Kidney epithelial cell (primary cell): ENCODE data around the gene ARPC4. TPM values are rescaled to one million over a fixed set of nuclear protein-coding genes. Genes with fewer than 3 reads are reported as not detected.
A peak's percentile ranks its signal among the peaks of the same experiment; 100 is the strongest.

Experiments used
- DNase-seq: peaks from one replicate; pipeline ENCODE4 v3.0.0-alpha.2; 2010; ENCODE audit warnings: low read depth
- H3K27me3 ChIP-seq: 2 replicates; pipeline ENCODE4 v1.6.0; 2011; ENCODE audit warnings: low read length; ENCODE audit not compliant: control insufficient read depth, insufficient read depth
- H3K36me3 ChIP-seq: 2 replicates; pipeline ENCODE4 v1.5.1; 2011; ENCODE audit warnings: low read length; ENCODE audit not compliant: control insufficient read depth, insufficient read depth
- H3K4me3 ChIP-seq: 2 replicates; pipeline ENCODE4 v1.5.1; 2011; ENCODE audit warnings: low read depth, mild to moderate bottlenecking, control low read depth, low read length
- CTCF ChIP-seq: IDR thresholded peaks from 2 replicates; pipeline ENCODE4 v1.5.1; 2011; ENCODE audit warnings: mild to moderate bottlenecking, moderate library complexity, low read length, control low read depth, inconsistent platforms; ENCODE audit not compliant: insufficient read depth, poor library complexity, severe bottlenecking
- total RNA-seq: library from RNA; depleted of rRNA; stranded (reverse); fragments of >200 nt; gene quantifications from 2 replicates; pipeline ENCODE4 v1.2.3, GENCODE V29; 2015

Gene ARPC4
- total RNA-seq, 1 donor from 2014 or later: 204 TPM

GRCh38 chr3:9780458-9780812, 12.4 kb upstream of the ARPC4 start:
- DNase-seq: no peak
- no peak overlapping the region for H3K4me3 ChIP-seq
- TF ChIP-seq CTCF: no peak
- H3K27me3 ChIP-seq: no peaks in the 10 kb centered on the region
- H3K36me3 ChIP-seq: peaks cover 4% of the 10 kb centered on the region

GRCh38 chr3:9780910-9781309, 12.0 kb upstream of the ARPC4 start:
- H3K4me3 ChIP-seq: no peak overlapping the region
- peaks cover 4% of the 10 kb centered on the region for H3K36me3 ChIP-seq
- no peak for DNase-seq

GRCh38 chr3:9781551-9781950, 11.3 kb upstream of the ARPC4 start:
- no peak for TF ChIP-seq CTCF
- no peak for DNase-seq
- H3K27me3 ChIP-seq: no peaks in the 10 kb centered on the region
- H3K36me3 ChIP-seq: peaks cover 4% of the 10 kb centered on the region
- H3K4me3 ChIP-seq: no peak overlapping the region

More at GRCh38 chr3:9780910-9781309, 12.0 kb upstream of the ARPC4 start:
- TF ChIP-seq CTCF: no peak
- no peaks in the 10 kb centered on the region for H3K27me3 ChIP-seq

- H3K27me3 ChIP-seq: no peaks in the 10 kb centered on the region
- no peak for TF ChIP-seq CTCF
- no peak for DNase-seq
- peaks cover 5% of the 10 kb centered on the region for H3K36me3 ChIP-seq
- H3K4me3 ChIP-seq: no peak overlapping the region
Measured at GRCh38 chr3:9781978-9782603, 10.8 kb upstream of the ARPC4 start.

GRCh38 chr3:9782770-9783169, 10.1 kb upstream of the ARPC4 start:
- TF ChIP-seq CTCF: peak; percentile 2
- peaks cover 5% of the 10 kb centered on the region for H3K36me3 ChIP-seq
- no peak for DNase-seq
- H3K4me3 ChIP-seq: no peak overlapping the region
- H3K27me3 ChIP-seq: no peaks in the 10 kb centered on the region

GRCh38 chr3:9783954-9784353, 8.9 kb upstream of the ARPC4 start:
- no peak for TF ChIP-seq CTCF

More at GRCh38 chr3:9783954-9784353, 8.9 kb upstream of the ARPC4 start:
- Histone ChIP-seq H3K36me3 (peaks cover 5% of the 10 kb centered on the region), H3K4me3 (no peak overlapping the region), H3K27me3 (no peaks in the 10 kb centered on the region)
- DNase-seq: no peak
